ENCODE data around the gene ADGRL1. TPM values are rescaled to one million over a fixed set of nuclear protein-coding genes. Genes with fewer than 3 reads are reported as not detected.

Gene ADGRL1
- total RNA-seq, 4 donors from 2014 or later, result 18.5 to 56.3 (median 46.2) TPM

DNA sequence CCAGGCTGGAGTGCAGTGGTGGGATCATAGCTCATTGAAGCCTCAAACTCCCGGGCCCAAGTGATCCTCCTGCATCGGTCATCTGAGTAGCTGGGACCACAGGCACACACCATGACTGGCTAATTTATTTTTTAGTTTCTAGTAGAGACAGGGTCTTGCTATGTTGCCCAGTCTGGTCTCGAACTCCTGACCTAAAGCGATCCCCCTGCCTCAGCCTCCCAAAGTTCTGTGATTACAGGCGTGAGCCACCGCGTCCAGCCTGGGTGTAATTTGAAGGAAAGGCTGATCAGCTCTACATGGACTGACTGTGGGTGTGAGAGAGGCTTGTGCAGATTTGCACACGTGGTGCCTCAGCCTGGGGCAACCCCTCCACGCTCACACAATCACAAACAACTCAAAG lies 31.1 kb downstream of the ADGRL1 start:
- intact Hi-C loops (cut with DNase I), result no loop called here
- Histone ChIP-seq H3K9me3 (no peaks in the 10 kb centered on the region), H3K4me1 (no peaks in the 10 kb centered on the region), H3K27ac (no peak overlapping the region), H3K4me3 (replicated peaks in 1 of 3) (no peak overlapping the region), H3K27me3 (no peaks in the 10 kb centered on the region), H3K36me3 (peaks cover 14 to 28% of the 10 kb centered on the region in 2 donors)
- WGBS, 2 donors, result 97 to 98% methylated on average over 9 of the region's 9 CpGs
- TF ChIP-seq, protein P1, sequence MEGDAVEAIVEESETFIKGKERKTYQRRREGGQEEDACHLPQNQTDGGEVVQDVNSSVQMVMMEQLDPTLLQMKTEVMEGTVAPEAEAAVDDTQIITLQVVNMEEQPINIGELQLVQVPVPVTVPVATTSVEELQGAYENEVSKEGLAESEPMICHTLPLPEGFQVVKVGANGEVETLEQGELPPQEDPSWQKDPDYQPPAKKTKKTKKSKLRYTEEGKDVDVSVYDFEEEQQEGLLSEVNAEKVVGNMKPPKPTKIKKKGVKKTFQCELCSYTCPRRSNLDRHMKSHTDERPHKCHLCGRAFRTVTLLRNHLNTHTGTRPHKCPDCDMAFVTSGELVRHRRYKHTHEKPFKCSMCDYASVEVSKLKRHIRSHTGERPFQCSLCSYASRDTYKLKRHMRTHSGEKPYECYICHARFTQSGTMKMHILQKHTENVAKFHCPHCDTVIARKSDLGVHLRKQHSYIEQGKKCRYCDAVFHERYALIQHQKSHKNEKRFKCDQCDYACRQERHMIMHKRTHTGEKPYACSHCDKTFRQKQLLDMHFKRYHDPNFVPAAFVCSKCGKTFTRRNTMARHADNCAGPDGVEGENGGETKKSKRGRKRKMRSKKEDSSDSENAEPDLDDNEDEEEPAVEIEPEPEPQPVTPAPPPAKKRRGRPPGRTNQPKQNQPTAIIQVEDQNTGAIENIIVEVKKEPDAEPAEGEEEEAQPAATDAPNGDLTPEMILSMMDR (IDR thresholded peaks at IDR 0.05), result no peak
- no peak for TF ChIP-seq POLR2A (IDR thresholded peaks at IDR 0.05)
- no peak for DNase-seq

- DNase-seq, result no peak
- Histone ChIP-seq H3K4me1 (no peaks in the 10 kb centered on the region), H3K27me3 (no peaks in the 10 kb centered on the region), H3K36me3 (peaks cover 14 to 23% of the 10 kb centered on the region in 2 donors), H3K4me3 (replicated peaks in 1 of 3) (no peak overlapping the region), H3K27ac (no peak overlapping the region), H3K9me3 (no peaks in the 10 kb centered on the region)
- 94 to 97% methylated on average over 9 to 12 of the region's 12 CpGs for WGBS, 2 donors
- intact Hi-C loops (cut with DNase I), result no loop called here
- TF ChIP-seq, protein P1 (IDR thresholded peaks at IDR 0.05), result no peak
- TF ChIP-seq POLR2A (IDR thresholded peaks at IDR 0.05), result no peak
These were observed 37.0 kb downstream of the ADGRL1 start for GRCh38 chr19:14168993-14169392.

DNA sequence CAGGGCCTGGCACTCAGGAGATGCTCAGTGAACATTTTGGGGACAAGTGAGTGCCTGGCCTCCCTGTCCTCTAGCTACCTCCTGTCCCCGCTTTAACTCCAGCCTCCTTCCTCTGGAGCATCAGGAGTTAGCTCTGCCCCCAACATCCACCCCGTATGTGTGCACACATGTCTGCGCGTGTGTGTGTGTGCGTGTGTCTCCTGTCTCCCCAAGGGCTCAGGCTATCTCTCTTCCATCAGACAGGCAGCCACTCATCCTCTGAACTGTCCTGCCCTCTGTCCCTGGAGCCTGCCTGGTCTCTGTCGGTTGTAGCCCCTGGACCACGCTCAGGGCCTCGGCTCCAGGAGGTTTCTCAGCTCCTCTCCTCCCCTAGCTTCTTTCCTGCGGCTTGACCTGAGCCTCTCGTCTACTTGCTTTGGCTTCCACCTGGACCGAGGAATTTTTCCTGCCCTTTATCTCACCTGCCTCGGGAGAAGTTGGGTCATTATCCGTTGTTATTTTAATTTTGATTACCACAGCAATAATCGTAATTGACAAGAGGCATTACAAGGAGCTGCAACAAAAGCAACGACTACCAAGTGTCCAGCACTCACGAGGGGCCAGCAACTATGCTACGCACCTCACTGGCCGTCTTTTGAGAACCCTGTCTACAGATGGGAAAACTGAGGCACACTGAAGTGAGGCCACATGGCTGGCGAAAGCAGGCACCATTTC lies 37.6 kb downstream of the ADGRL1 start:
- H3K4me3 ChIP-seq (replicated peaks in 1 of 3), result no peak overlapping the region
- H3K36me3 ChIP-seq, result peaks cover 13 to 23% of the 10 kb centered on the region in 2 donors
- TF ChIP-seq, protein P1 (IDR thresholded peaks at IDR 0.05), result no peak
- TF ChIP-seq POLR2A (IDR thresholded peaks at IDR 0.05), result no peak
- H3K27ac ChIP-seq, result no peak overlapping the region
- no peaks in the 10 kb centered on the region for H3K9me3 ChIP-seq
- no peak for DNase-seq
- intact Hi-C loops (cut with DNase I), result no loop called here
- H3K4me1 ChIP-seq, result no peaks in the 10 kb centered on the region
- 84 to 86% methylated on average over 19 of the region's 19 CpGs for WGBS, 2 donors
- no peaks in the 10 kb centered on the region for H3K27me3 ChIP-seq

DNA sequence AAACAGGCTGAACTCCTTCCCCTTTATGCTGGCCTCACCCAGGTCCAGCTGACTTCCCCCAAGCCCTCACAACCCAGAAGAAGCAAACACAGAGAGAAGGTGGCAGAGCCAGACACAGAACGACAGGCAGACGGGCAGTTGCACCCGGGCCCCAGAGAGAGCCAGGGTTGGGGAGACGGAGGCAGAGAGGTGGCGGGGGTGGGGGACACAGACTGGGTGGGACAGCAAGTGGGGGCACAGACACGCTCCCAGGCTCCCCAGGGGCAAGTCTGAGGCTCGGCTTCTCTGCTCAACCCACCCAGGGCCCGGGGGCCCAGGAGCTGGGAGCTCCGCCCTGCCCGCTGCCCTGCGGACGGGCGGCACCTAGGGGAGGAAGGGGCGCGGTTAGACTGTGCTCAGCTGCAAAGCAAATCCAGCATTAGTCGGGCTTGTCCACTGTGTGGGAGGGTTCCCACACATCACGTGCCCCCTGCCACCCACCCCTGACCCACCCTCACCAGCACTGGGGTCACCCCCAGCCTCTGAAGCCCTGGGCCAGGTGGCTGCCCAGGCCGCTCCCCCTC lies 38.3 kb downstream of the ADGRL1 start:
- Histone ChIP-seq H3K4me3 (replicated peaks in 1 of 3) (no peak overlapping the region), H3K4me1 (no peaks in the 10 kb centered on the region), H3K27ac (no peak overlapping the region), H3K36me3 (peaks cover 16 to 28% of the 10 kb centered on the region in 2 donors), H3K9me3 (no peaks in the 10 kb centered on the region), H3K27me3 (no peaks in the 10 kb centered on the region)
- no peak for DNase-seq
- intact Hi-C loops (cut with DNase I), result no loop called here
- WGBS, 2 donors, result 69 to 75% methylated on average over 5 to 8 of the region's 18 CpGs
- TF ChIP-seq, protein P1 (IDR thresholded peaks at IDR 0.05), result no peak
- no peak for TF ChIP-seq POLR2A (IDR thresholded peaks at IDR 0.05)

DNA sequence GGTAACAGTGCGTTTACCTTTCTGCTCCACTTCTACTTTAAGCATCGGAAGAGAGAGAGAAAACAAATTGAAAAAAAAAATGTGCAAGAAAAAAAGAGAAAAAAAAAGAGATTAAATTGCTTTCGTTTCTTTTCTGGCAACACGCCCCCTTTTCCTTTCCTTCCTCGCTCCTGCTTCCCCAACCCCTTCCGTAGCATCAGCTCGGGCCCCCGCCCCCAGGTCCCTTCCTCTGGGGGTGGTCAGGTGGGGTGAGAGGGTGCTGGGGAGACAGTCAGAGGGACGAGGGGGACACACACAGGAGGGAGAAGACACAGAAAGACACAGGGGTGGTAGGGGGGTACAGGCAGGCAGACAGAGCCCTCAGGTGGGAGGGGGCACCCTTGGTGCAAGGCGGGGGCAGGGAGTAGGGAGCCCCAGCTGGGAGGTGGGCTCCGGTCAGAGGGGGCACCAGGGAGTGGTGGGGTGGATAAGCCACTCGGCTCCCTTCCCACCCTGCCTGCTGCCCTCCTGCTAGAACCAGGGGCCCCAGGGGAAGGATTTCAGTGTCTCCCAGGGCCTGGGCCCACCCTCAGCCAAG lies 38.9 kb downstream of the ADGRL1 start:
- intact Hi-C loops (cut with DNase I), result no loop called here
- TF ChIP-seq POLR2A (IDR thresholded peaks at IDR 0.05), result no peak
- TF ChIP-seq, protein P1 (IDR thresholded peaks at IDR 0.05), result no peak
- peaks cover 21 to 33% of the 10 kb centered on the region in 2 donors for H3K36me3 ChIP-seq
- no peaks in the 10 kb centered on the region for H3K27me3 ChIP-seq
- H3K4me1 ChIP-seq, result no peaks in the 10 kb centered on the region
- H3K4me3 ChIP-seq (replicated peaks in 1 of 3), result no peak overlapping the region
- no peak overlapping the region for H3K27ac ChIP-seq
- WGBS, 2 donors, result 65 to 73% methylated on average over 11 to 12 of the region's 12 CpGs
- no peaks in the 10 kb centered on the region for H3K9me3 ChIP-seq
- DNase-seq, result no peak

Data from thyroid gland (tissue), 4 donors.